ENCODE data around the gene RUNX2. TPM values are rescaled to one million over a fixed set of nuclear protein-coding genes. Genes with fewer than 3 reads are reported as not detected.

RUNX2 gene
- total and polyA plus RNA-seq, 10 donors, result 0.86 to 9.4 (median 6.6) TPM

GRCh38 chr6:45513843-45514242, 185.7 kb downstream of the RUNX2 start:
- 89 to 92% (median 90%) methylated on average over 4 of the region's 4 CpGs for WGBS, 5 donors
- Histone ChIP-seq H3K9me3 (no peaks in the 10 kb centered on the region), H3K27me3 (replicated peaks in 1 of 7) (no peaks in the 10 kb centered on the region), H3K4me1 (no peaks in the 10 kb centered on the region), H3K36me3 (peaks cover 0 to 15% (median 2%) of the 10 kb centered on the region in 6 donors), H3K27ac (no peak overlapping the region), H3K4me3 (no peak overlapping the region)
- intact Hi-C loops (cut with DNase I; ENCODE audit: low total_unique reads), result no loop called here
- TF ChIP-seq POLR2A (IDR thresholded peaks at IDR 0.05), result no peak
- TF ChIP-seq CTCF (IDR thresholded peaks at IDR 0.05 in 8 of 11, conservative IDR thresholded peaks at IDR 0.05 in 3 of 11), result no peak
- no peak for TF ChIP-seq POLR2AphosphoS5 (IDR thresholded peaks at IDR 0.05)
- DNase-seq, result no peak

GRCh38 chr6:45514454-45515230, 186.5 kb downstream of the RUNX2 start:
- 73 to 87% (median 83%) methylated on average over 5 of the region's 5 CpGs for WGBS, 5 donors
- Histone ChIP-seq H3K36me3 (peaks cover 0 to 15% (median 2%) of the 10 kb centered on the region in 6 donors), H3K4me1 (no peaks in the 10 kb centered on the region), H3K9me3 (no peaks in the 10 kb centered on the region), H3K27me3 (replicated peaks in 1 of 7) (no peaks in the 10 kb centered on the region), H3K4me3 (no peak overlapping the region), H3K27ac (no peak overlapping the region)
- intact Hi-C loops (cut with DNase I; ENCODE audit: low total_unique reads), result no loop called here
- DNase-seq, result no peak
- TF ChIP-seq POLR2AphosphoS5 (IDR thresholded peaks at IDR 0.05), result no peak
- TF ChIP-seq POLR2A (IDR thresholded peaks at IDR 0.05), result no peak
- TF ChIP-seq CTCF (IDR thresholded peaks at IDR 0.05 in 8 of 11, conservative IDR thresholded peaks at IDR 0.05 in 3 of 11), result no peak

- 65 to 83% (median 76%) methylated on average over 4 of the region's 4 CpGs for WGBS, 5 donors
- peaks cover 0 to 3% (median 0%) of the 10 kb centered on the region in 6 donors for H3K36me3 ChIP-seq
- no peaks in the 10 kb centered on the region for H3K9me3 ChIP-seq
- H3K4me3 ChIP-seq, result no peak overlapping the region
- intact Hi-C loops (cut with DNase I; ENCODE audit: low total_unique reads), result no loop called here
- H3K4me1 ChIP-seq, result no peaks in the 10 kb centered on the region
- DNase-seq, result no peak
- TF ChIP-seq POLR2A (IDR thresholded peaks at IDR 0.05), result no peak
- no peak for TF ChIP-seq CTCF (IDR thresholded peaks at IDR 0.05 in 8 of 11, conservative IDR thresholded peaks at IDR 0.05 in 3 of 11)
- no peak for TF ChIP-seq POLR2AphosphoS5 (IDR thresholded peaks at IDR 0.05)
- H3K27me3 ChIP-seq (replicated peaks in 1 of 7), result no peaks in the 10 kb centered on the region
- no peak overlapping the region for H3K27ac ChIP-seq
These were observed 190.0 kb downstream of the RUNX2 start for GRCh38 chr6:45518013-45518720.

- H3K4me1 ChIP-seq, result no peaks in the 10 kb centered on the region
- no peak overlapping the region for H3K27ac ChIP-seq
- H3K4me3 ChIP-seq, result no peak overlapping the region
- H3K36me3 ChIP-seq, result no peaks in the 10 kb centered on the region
- no peaks in the 10 kb centered on the region for H3K27me3 ChIP-seq (replicated peaks in 1 of 7)
- DNase-seq, result no peak
- TF ChIP-seq POLR2A (IDR thresholded peaks at IDR 0.05), result no peak
- TF ChIP-seq POLR2AphosphoS5 (IDR thresholded peaks at IDR 0.05), result no peak
- TF ChIP-seq CTCF (IDR thresholded peaks at IDR 0.05 in 8 of 11, conservative IDR thresholded peaks at IDR 0.05 in 3 of 11), result no peak
- intact Hi-C loops (cut with DNase I; ENCODE audit: low total_unique reads), result no loop called here
- no peaks in the 10 kb centered on the region for H3K9me3 ChIP-seq
These were observed 193.1 kb downstream of the RUNX2 start for GRCh38 chr6:45521226-45521625.

Data from spleen (tissue), 11 donors.